Smooth muscle cell of the umbilical artery (primary cell): ENCODE data around the gene TACSTD2. TPM values are rescaled to one million over a fixed set of nuclear protein-coding genes. Genes with fewer than 3 reads are reported as not detected.

Experiments
- total RNA-seq: library from RNA; depleted of rRNA; stranded (reverse); fragments of >200 nt; gene quantifications from 2 replicates; pipeline ENCODE4 v1.2.3, GENCODE V29; 2014

Gene TACSTD2
- 0.18 TPM in 1 of 2 replicates, not detected in the other for total RNA-seq

GRCh38 chr1:58576727-58577653 lies at the start of gene TACSTD2:
Gene TACSTD2, minus strand, starts transcription at chr1:58577252. Its CDS starts 96 bp downstream, at chr1:58577156.

GRCh38 chr1:58546520-58547308 lies 30.3 kb downstream of the TACSTD2 start, which contains the start of gene OMA1:
Gene OMA1, minus strand, starts transcription at chr1:58546726. Its CDS starts 7,432 bp downstream, at chr1:58539294.

Other genes starting within 250 kb of the TACSTD2 start
- gene OMA1, start 30.5 kb downstream of the TACSTD2 start, total RNA-seq = 27.4 and 41.9 TPM in 2 replicates
- 13.7 and 27.1 TPM in 2 replicates for gene MYSM1, start 122.8 kb upstream of the TACSTD2 start, total RNA-seq
- gene JUN, start 206.8 kb upstream of the TACSTD2 start, total RNA-seq = 87.0 and 131 TPM in 2 replicates